Measurements from ENCODE around the gene RYK.

The RYK gene

DNA sequence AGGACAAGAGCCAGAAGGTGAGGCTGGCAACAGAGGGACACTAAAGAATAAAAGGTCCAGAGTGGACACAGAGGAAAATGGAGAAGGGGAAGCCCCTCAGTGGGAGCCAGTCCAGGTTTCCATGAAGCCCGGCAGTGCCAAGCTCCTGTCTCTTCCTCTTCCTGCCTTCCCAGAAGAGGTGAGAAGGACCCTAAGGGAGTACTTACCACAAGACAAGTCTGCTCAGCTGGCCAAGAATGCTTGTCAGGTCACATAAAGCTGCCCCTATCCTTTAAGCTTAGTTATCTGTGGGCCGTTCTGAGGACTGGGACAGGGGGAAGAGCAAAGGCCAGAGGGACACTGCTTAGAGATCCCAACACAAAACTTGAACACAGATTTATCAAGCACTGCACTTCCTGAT lies 100.2 kb downstream of the RYK start:
- no peak for DNase-seq (ENCODE audit: low read depth in 1 of 2, low spot score in 1 of 2)

DNA sequence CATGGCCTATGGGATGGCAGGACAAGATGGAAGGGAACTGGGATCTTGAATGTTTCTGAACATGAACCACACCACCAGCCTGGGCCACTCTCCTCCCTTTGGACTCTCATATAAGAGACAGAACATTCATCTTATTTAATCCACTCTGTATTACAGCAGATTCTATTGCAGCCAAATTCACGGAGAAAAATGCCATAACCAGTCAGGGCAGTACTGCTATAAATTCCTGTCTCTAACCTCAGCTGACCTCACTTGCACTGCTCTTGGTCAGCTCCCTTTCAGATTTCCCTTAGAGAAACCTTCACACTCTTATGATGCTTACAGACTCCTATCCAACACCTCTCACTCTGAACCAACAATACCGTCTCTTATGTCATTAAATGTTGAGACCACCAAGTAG lies 101.4 kb downstream of the RYK start:
- DNase-seq (ENCODE audit: low read depth in 1 of 2, low spot score in 1 of 2), result no peak

DNA sequence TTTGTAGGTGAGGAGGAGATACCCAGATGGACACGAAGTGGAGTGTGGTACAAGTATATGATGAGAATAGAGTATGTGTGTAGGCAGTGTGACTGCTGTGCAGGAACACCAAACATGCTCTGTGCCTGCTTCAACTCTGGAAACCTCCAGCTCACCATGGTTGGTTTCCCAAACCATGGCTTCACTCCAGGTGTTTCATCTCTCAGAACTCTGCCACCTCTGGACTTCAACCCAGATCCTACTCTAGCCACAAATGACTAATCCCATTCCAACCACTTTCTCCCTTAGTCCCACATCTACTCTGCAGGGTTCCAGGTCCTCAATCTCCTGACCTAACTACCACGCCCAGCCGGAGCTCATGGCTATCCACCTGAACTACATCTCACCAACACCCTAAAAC lies 102.1 kb downstream of the RYK start:
- no peak for DNase-seq (ENCODE audit: low read depth in 1 of 2, low spot score in 1 of 2)

DNA sequence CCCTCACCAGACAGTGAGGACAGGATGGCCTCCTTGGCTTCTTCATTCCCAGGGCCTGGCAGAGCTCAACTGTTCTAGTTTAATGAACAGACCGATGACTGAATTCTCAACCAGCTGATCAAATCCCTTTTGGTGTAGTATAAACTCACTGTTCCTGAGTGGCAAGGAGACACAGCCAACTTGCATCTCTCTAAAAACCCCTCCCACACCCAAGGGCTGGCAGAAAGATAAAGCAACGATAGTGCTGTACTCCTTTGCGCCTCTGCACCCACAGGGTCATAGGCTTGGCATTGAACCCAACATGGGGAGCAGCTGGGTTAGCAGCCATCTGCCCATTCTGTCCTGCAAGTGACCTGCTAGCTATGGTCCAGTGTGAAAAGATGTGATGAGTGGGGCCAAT lies 103.2 kb downstream of the RYK start:
- DNase-seq (ENCODE audit: low read depth in 1 of 2, low spot score in 1 of 2), result no peak

GRCh38 chr3:134146666-134147065 lies 104.0 kb downstream of the RYK start:
- DNase-seq (ENCODE audit: low read depth in 1 of 2, low spot score in 1 of 2), result no peak

DNA sequence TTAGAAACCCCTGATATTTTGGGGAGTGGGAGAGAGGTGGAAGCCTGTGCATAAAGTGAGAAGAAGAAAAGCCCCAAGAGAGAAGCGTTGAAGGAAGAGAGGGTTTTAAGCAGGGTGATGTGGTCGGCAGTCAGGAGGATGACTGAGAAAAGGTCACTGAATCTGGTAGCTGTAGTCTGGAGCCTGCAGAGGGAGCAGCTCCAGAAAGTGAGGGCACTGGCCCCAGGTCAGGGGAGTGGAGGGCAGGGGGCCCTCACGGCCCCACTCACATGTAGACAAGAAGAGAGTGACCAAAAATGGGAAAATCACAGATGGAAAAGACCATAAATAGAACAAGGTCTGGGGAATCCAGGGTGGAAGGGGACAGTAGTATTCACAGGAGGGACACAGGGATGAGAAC lies 105.5 kb downstream of the RYK start:
- DNase-seq (ENCODE audit: low read depth in 1 of 2, low spot score in 1 of 2), result no peak

DNA sequence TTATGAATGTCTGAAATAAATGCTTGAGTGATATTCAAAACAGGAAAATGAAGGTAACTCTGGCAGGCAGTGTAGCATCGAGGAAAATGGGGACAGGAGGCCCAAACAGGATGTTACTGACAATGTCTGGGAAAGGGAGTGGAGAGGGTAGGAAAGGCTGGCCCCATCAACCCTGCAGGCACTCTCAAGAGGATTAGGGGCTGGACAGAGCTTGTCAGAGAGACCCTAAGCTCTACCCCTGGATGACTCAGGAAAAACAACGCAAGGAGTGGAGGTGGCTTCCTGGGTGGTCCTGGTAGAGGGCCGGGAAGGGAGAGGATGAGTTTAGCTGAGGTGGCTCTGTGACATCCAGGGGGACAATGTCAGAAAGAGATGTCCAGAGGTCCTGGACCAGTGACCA lies 106.0 kb downstream of the RYK start:
- no peak for DNase-seq (ENCODE audit: low read depth in 1 of 2, low spot score in 1 of 2)

GRCh38 chr3:134143828-134144401 lies 106.7 kb downstream of the RYK start:
- DNase-seq (ENCODE audit: low read depth in 1 of 2, low spot score in 1 of 2), result no peak

DNA sequence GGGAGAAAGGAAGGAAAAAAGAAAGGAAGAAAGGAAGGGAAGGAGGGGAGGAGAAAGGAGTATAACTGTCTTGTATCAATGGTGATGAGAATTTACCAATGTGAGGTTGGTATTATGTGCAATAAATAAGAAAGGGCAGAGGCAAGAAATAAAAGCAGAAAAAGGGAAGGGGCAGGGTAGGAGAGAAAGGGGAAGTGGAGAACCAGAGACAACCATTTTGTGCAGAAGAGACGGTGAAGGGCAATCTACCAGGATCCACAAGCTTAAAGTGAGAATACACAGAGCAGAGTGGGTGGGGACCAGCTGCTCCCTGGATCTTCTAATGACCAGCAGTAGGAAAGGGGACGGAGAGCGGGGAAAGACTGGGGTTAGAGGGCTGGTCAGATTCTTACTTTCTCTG lies 114.1 kb downstream of the RYK start:
- DNase-seq (ENCODE audit: low read depth in 1 of 2, low spot score in 1 of 2), result no peak

DNA sequence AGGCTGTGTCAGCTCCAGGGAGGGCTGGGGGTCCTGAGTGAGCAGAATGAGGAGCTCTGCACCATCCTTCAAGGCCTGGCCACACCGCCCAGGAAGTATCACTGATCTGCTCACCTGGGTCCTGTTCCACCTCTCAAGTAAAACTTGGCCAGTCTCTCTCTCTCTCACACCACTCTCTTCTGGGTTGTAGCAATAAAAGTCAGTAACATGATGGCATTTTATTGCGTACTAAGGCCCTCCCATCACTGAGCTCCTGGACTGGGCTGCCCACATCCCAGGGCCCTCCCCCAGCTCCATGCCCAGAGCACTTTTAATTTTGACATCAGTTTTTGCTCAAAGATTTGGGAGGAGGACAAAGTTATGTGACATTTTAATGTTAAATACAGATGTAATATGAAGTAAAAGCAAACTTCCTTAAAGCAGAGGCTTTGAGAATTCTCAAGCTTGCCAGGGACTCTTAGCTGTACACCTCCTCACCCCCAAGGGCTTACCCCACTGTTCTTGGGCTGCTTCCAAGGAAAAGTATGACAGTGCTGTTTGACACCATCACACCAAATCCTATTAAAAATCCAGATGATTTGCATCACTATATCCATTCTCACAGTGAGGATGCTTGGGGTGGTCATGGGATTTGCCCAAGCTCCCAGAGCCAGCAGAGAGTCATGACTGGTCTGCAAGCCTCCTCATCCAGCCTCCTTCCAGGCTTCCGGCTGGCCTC lies 115.8 kb downstream of the RYK start:
- no peak for DNase-seq (ENCODE audit: low read depth in 1 of 2, low spot score in 1 of 2)

DNA sequence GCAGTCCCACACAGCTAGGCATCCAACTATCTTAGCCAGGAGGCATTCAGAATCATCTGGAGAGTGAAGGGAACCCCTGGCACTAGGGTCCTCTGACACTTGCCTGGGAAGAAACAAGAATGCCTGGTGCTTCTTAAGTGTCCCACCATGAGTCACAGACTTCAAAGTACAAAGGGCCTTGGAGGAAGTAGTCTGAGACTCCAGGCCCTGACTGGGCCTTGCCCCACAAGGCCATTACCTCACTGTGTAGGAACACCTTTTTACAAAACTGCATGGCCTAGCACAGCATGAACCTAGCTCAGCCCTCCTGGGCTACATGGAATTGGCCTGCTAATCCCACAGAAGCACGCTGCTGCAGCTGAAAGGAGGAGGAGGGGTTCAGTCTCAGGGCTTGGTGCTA lies 116.4 kb downstream of the RYK start:
- DNase-seq (ENCODE audit: low read depth in 1 of 2, low spot score in 1 of 2), result no peak

DNA sequence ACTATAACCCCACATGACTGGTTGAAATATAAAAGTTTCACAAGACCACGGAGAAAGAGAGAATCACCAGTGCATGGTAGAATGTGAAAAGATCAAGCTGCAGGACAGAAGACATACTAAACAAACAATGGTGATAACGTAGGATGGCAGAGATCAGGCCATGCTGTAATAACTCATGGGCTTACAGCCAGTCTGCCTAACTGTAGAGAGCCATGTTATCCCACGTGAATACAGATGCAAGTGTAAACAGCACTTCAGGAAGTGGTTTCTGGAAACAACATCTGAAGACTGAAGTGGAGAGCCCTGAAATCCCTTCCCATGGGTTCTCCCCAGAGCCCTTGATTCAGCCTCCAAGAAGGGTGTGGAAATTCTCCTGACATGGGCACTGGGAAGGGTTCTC lies 117.7 kb downstream of the RYK start:
- no peak for DNase-seq (ENCODE audit: low read depth in 1 of 2, low spot score in 1 of 2)

DNA sequence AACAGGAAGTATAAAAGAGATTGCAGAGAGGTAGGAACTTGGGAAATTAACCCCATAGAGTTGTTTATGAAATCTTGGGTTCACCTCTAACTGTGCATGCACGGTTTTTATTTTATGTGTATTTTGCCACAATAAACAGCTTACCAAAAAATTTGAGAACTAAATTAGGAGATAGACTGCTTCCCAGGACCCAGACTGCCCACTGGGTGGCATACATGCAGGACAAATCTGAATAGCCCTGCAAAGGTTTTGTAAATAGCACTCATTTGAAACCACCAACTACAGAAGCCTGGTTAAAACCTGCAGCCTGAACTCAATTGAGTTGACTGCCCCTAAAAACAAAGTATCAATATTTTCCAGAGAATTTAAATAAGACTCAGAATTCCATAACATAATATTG lies 124.5 kb downstream of the RYK start:
- no peak for DNase-seq (ENCODE audit: low read depth in 1 of 2, low spot score in 1 of 2)

DNA sequence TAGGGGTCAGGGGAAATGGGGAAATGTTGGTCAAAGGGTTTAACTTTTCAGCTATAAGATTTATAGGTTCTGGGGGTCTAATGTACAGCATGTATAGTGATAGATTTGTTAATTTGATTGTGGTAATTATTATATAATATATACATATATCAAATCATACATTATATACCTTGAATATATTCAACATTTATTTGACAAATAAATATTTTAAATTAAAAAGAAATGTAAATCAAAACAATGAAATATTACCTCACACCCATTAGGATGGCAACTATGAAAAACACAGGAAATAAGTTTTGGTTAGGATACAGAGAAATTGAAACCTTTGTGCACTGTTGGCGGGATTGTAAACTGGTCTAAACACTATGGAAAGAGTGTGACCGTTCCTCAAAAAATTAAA lies 135.9 kb downstream of the RYK start:
- DNase-seq (ENCODE audit: low read depth in 1 of 2, low spot score in 1 of 2), result no peak

- no peak for DNase-seq (ENCODE audit: low read depth in 1 of 2, low spot score in 1 of 2)
Measured at GRCh38 chr3:134111616-134112015, 139.0 kb downstream of the RYK start.

- DNase-seq (ENCODE audit: low read depth in 1 of 2, low spot score in 1 of 2), result no peak
Measured at GRCh38 chr3:134110963-134111362, 139.7 kb downstream of the RYK start.
